Measurements from ENCODE around the gene TCIRG1. TPM values are rescaled to one million over a fixed set of nuclear protein-coding genes. Genes with fewer than 3 reads are reported as not detected.

Gene TCIRG1
- total and polyA plus RNA-seq, 2 of the 13 experiments (the other 11 are each of a cell fraction or from before 2014, with no cell fraction given): 48.0 to 69.6 TPM

- TF ChIP-seq ZKSCAN8 (CRISPR knock-in tag; IDR thresholded peaks at IDR 0.05; ENCODE audit: borderline replicate concordance) (no peak), NKX3-1 (CRISPR knock-in tag; IDR thresholded peaks at IDR 0.05) (no peak), PHF8 (CRISPR knock-in tag; IDR thresholded peaks at IDR 0.05) (peak; percentile 51), ZNF280B (CRISPR knock-in tag; IDR thresholded peaks at IDR 0.05; ENCODE audit: borderline replicate concordance) (no peak), ZNF281 (CRISPR knock-in tag; IDR thresholded peaks at IDR 0.05; ENCODE audit: borderline replicate concordance) (peak; percentile 53; the same call in 1 of the 2 replicates), ZNF691 (CRISPR knock-in tag; IDR thresholded peaks at IDR 0.05; ENCODE audit: borderline replicate concordance, low read depth) (no peak; the same call in 1 of the 2 replicates), CSRNP1 (CRISPR knock-in tag; IDR thresholded peaks at IDR 0.05) (peak; percentile 19; the same call in 1 of the 2 replicates), AHDC1 (CRISPR knock-in tag; IDR thresholded peaks at IDR 0.05; ENCODE audit: borderline replicate concordance) (no peak), DNMT1 (CRISPR knock-in tag; IDR thresholded peaks at IDR 0.05) (no peak), ARHGAP35 (CRISPR knock-in tag; IDR thresholded peaks at IDR 0.05; ENCODE audit: borderline replicate concordance) (no peak), ZSCAN29 (CRISPR knock-in tag; conservative IDR thresholded peaks at IDR 0.05) (no peak), ATAD3A (CRISPR knock-in tag; IDR thresholded peaks at IDR 0.05) (no peak), E2F1 (CRISPR knock-in tag; IDR thresholded peaks at IDR 0.05) (no peak)
These were observed 1.5 kb downstream of the TCIRG1 start (continued) for GRCh38 chr11:68040101-68040956.

Data from HepG2 (cell line).